Measurements from ENCODE around the gene COASY.

COASY gene

DNA sequence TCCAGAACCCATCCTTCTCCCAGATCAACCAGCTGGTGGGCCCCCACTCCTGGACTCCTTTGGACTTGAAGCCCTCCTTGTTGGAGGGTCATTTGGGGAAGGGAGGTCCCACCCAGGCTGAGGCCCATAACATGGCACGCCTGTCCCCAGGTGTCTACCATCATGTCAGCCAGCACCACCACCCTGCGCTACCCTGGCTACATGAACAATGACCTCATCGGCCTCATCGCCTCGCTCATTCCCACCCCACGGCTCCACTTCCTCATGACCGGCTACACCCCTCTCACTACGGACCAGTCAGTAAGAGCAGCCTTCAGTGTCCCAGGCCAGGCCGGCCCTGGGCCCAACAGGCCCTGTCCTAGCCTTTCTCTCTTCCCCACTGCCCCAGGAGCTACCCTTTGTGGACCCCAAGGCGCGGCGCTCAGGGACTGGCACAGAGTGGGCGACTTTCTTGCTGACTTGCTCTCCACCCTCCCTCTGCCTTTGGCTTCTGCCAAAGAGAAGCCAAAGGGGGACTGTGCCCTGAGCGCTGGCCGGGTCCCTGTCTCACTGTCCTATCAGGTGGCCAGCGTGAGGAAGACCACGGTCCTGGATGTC, 51.8 kb downstream of the COASY start:
- no peak for DNase-seq (ENCODE audit: low spot score)
